Activated CD4-positive, alpha-beta memory T cell treated with anti-CD3 and anti-CD28 coated beads, Interleukin-2, amount 10 ng/mL, durations not matched to agents 7 days and 5 days (primary cell): ENCODE data around the gene NUSAP1. TPM values are rescaled to one million over a fixed set of nuclear protein-coding genes. Genes with fewer than 3 reads are reported as not detected.
"Not testable (repeated sequence)": the region's sequence is repeated elsewhere in the genome, so short reads cannot be mapped to it uniquely, and the experiment has no call there.

Experiments
- CTCF ChIA-PET: fragments of 350-600 bp; sonication (Branson Sonifier 250); formaldehyde crosslinking; loops from one replicate; lab custom pipeline; 2021; ENCODE audit warnings: antibody characterized with exemption, inconsistent platforms; lab: Charles Lee
- POLR2A ChIA-PET: fragments of 350-600 bp; sonication (Branson Sonifier 250); formaldehyde crosslinking; loops from one replicate; lab custom pipeline; 2021; ENCODE audit warnings: antibody characterized with exemption; lab: Charles Lee
- DNase-seq: peaks from one replicate; pipeline ENCODE4 v3.0.0-alpha.2; 2020
- H3K27ac Mint-ChIP-seq: one replicate; pipeline ENCODE4 v1.8.0; 2021; ENCODE audit warnings: mild to moderate bottlenecking, mixed read lengths
- H3K27me3 Mint-ChIP-seq: one replicate; pipeline ENCODE4 v1.8.0; 2021; ENCODE audit warnings: mixed read lengths
- H3K36me3 Mint-ChIP-seq: one replicate; pipeline ENCODE4 v1.8.0; 2021; ENCODE audit warnings: low read depth, mixed read lengths
- H3K4me1 Mint-ChIP-seq: one replicate; pipeline ENCODE4 v1.8.0; 2021; ENCODE audit warnings: mixed read lengths
- H3K4me3 Mint-ChIP-seq: one replicate; pipeline ENCODE4 v1.8.0; 2021; ENCODE audit warnings: mild to moderate bottlenecking, mixed read lengths
- H3K9me3 Mint-ChIP-seq: one replicate; pipeline ENCODE4 v1.8.0; 2021; ENCODE audit warnings: mixed read lengths
- total RNA-seq, 2 experiments: library from RNA; stranded (reverse); gene quantifications; one replicate each; pipeline ENCODE4 v1.2.3, GENCODE V29; 2021

Gene NUSAP1
- total RNA-seq = 100 to 1,000 TPM; 243 to 251 TPM

GRCh38 chr15:41332194-41333025, at the start of gene NUSAP1, which contains the start of gene OIP5:
Gene NUSAP1, plus strand, starts transcription at chr15:41332881. Its CDS starts 77 bp downstream, at chr15:41332958.
Gene OIP5, minus strand, starts transcription at chr15:41332591. Its CDS starts 30 bp downstream, at chr15:41332561.
- H3K9me3 Mint-ChIP-seq = no peaks in the 10 kb centered on the region
- H3K4me3 Mint-ChIP-seq = peak within 1 kb of the TSS; percentile 95
- H3K4me1 Mint-ChIP-seq = peaks cover 38% of the 10 kb centered on the region
- H3K27me3 Mint-ChIP-seq = no peaks in the 10 kb centered on the region
- H3K27ac Mint-ChIP-seq = peak within 1 kb of the TSS; percentile 99
- CTCF ChIA-PET = interaction anchor here (0.6 to 1.9 kb wide), 14 partner anchors 9 to 628 kb away, joined by 3 to 10 read pairs (median 4); partner anchors contain the start of genes CHP1, INO80 and VPS18
- peak; percentile 99 for DNase-seq
- POLR2A ChIA-PET = interaction anchor here (0.6 to 4.4 kb wide), 39 partner anchors 9 to 1172 kb away, joined by 3 to 56 read pairs (median 5); partner anchors contain the start of genes BUB1B, CHAC1, CHP1 and EXD1
- peaks cover 53% of the 10 kb centered on the region for H3K36me3 Mint-ChIP-seq

- ChIA-PET CTCF (interaction anchor here (0.6 to 1.8 kb wide), 4 partner anchors 9 to 425 kb away, joined by 3 to 8 read pairs (median 4); partner anchors contain the start of genes CHP1 and EXD1), POLR2A (interaction anchor here (0.6 to 1.8 kb wide), 23 partner anchors 9 to 718 kb away, joined by 3 to 46 read pairs (median 4); partner anchors contain the start of genes CCDC32, CHAC1, CHP1 and EXD1)
- peak overlapping the region; percentile 93 for H3K4me3 Mint-ChIP-seq
- H3K9me3 Mint-ChIP-seq, DNase-seq, H3K27me3 Mint-ChIP-seq: not testable (repeated sequence)
- peaks cover 44% of the 10 kb centered on the region for H3K4me1 Mint-ChIP-seq
- H3K27ac Mint-ChIP-seq = peak overlapping the region; percentile 98
- peaks cover 57% of the 10 kb centered on the region for H3K36me3 Mint-ChIP-seq
Observed at GRCh38 chr15:41282980-41283652, 49.6 kb upstream of the NUSAP1 start.

GRCh38 chr15:41283653-41284426, 48.8 kb upstream of the NUSAP1 start:
- Mint-ChIP-seq H3K36me3 (peaks cover 60% of the 10 kb centered on the region), H3K4me1 (peaks cover 51% of the 10 kb centered on the region), H3K9me3 (no peaks in the 10 kb centered on the region), H3K4me3 (peak overlapping the region; percentile 93), H3K27me3 (no peaks in the 10 kb centered on the region), H3K27ac (peak overlapping the region; percentile 98)
- peak; percentile 98 for DNase-seq
- POLR2A ChIA-PET = interaction anchor here (0.6 to 1.8 kb wide), 23 partner anchors 8 to 719 kb away, joined by 3 to 46 read pairs (median 4); partner anchors contain the start of genes CCDC32, CHAC1, CHP1 and EXD1
- CTCF ChIA-PET = interaction anchor here (0.6 to 1.8 kb wide), 4 partner anchors 9 to 426 kb away, joined by 3 to 8 read pairs (median 4); partner anchors contain the start of genes CHP1 and EXD1

GRCh38 chr15:41284427-41285177, 48.1 kb upstream of the NUSAP1 start:
- peaks cover 62% of the 10 kb centered on the region for H3K36me3 Mint-ChIP-seq

GRCh38 chr15:41285285-41285684, 47.4 kb upstream of the NUSAP1 start:
- peak overlapping the region; percentile 93 for H3K4me3 Mint-ChIP-seq
- no peaks in the 10 kb centered on the region for H3K27me3 Mint-ChIP-seq
- peak overlapping the region; percentile 98 for H3K27ac Mint-ChIP-seq
- DNase-seq = no peak
- peaks cover 56% of the 10 kb centered on the region for H3K36me3 Mint-ChIP-seq
- CTCF ChIA-PET = interaction anchor here (1.0 to 1.1 kb wide), 2 partner anchors 47 kb away, joined by 3 to 4 read pairs; partner anchors contain the start of genes NUSAP1 and OIP5
- H3K4me1 Mint-ChIP-seq = peaks cover 55% of the 10 kb centered on the region
- POLR2A ChIA-PET = interaction anchor here (0.9 to 4.7 kb wide), 7 partner anchors 16 to 379 kb away, joined by 3 to 56 read pairs (median 4); partner anchors contain the start of genes CHP1, EXD1, NDUFAF1 and NUSAP1
- no peaks in the 10 kb centered on the region for H3K9me3 Mint-ChIP-seq

More at GRCh38 chr15:41284427-41285177, 48.1 kb upstream of the NUSAP1 start:
- H3K4me3 Mint-ChIP-seq = peak overlapping the region; percentile 93
- ChIA-PET CTCF (interaction anchor here (1.0 to 1.8 kb wide), 2 partner anchors 48 to 54 kb away, joined by 3 to 8 read pairs; partner anchors contain the start of genes CHP1, EXD1, NUSAP1 and OIP5), POLR2A (interaction anchor here (0.9 to 4.7 kb wide), 13 partner anchors 9 to 720 kb away, joined by 3 to 56 read pairs (median 5); partner anchors contain the start of genes CCDC32, CHAC1, CHP1 and EXD1)
- peak; percentile 25 for DNase-seq
- peak overlapping the region; percentile 98 for H3K27ac Mint-ChIP-seq
- H3K27me3 Mint-ChIP-seq = no peaks in the 10 kb centered on the region
- no peaks in the 10 kb centered on the region for H3K9me3 Mint-ChIP-seq
- H3K4me1 Mint-ChIP-seq = peaks cover 55% of the 10 kb centered on the region

GRCh38 chr15:41286665-41287333, 45.9 kb upstream of the NUSAP1 start:
- CTCF ChIA-PET = interaction anchor here (1.1 kb wide), 2 partner anchors 46 to 56 kb away, joined by 3 to 4 read pairs; partner anchors contain the start of genes CHP1, EXD1, NUSAP1 and OIP5
- Mint-ChIP-seq H3K36me3 (peaks cover 62% of the 10 kb centered on the region), H3K27me3 (no peaks in the 10 kb centered on the region), H3K9me3 (no peaks in the 10 kb centered on the region), H3K27ac (peak overlapping the region; percentile 55), H3K4me1 (peaks cover 62% of the 10 kb centered on the region), H3K4me3 (peak overlapping the region; percentile 42)
- no peak for DNase-seq
- POLR2A ChIA-PET = interaction anchor here (0.6 to 4.7 kb wide), 6 partner anchors 10 to 693 kb away, joined by 3 to 56 read pairs (median 4); partner anchors contain the start of genes CHP1, KNL1, NUSAP1 and OIP5

- Mint-ChIP-seq H3K36me3 (peaks cover 66% of the 10 kb centered on the region), H3K4me3 (no peak overlapping the region), H3K4me1 (peaks cover 49% of the 10 kb centered on the region), H3K9me3 (no peaks in the 10 kb centered on the region), H3K27ac (peak overlapping the region; percentile 47), H3K27me3 (no peaks in the 10 kb centered on the region)
- DNase-seq = no peak
- ChIA-PET CTCF (interaction anchor here (1.2 kb wide), 2 partner anchors 12 to 57 kb away, joined by 3 read pairs; partner anchors contain the start of gene CHP1), POLR2A (interaction anchor here (0.6 to 4.7 kb wide), 6 partner anchors 19 to 57 kb away, joined by 3 to 56 read pairs (median 4); partner anchors contain the start of genes CHP1, EXD1, NUSAP1 and OIP5)
Observed at GRCh38 chr15:41288464-41288863, 44.2 kb upstream of the NUSAP1 start.

GRCh38 chr15:41289953-41290352, 42.7 kb upstream of the NUSAP1 start:
- Mint-ChIP-seq H3K9me3 (no peaks in the 10 kb centered on the region), H3K36me3 (peaks cover 65% of the 10 kb centered on the region)

GRCh38 chr15:41291065-41291631, 41.5 kb upstream of the NUSAP1 start:
- H3K4me1 Mint-ChIP-seq = peaks cover 40% of the 10 kb centered on the region
- DNase-seq = no peak
- ChIA-PET CTCF (interaction anchor here (2.3 kb wide), 1 partner anchor 60 kb away, joined by 6 read pairs; the partner anchor contains the start of gene CHP1), POLR2A (interaction anchor here (0.5 to 1.8 kb wide), 4 partner anchors 8 to 702 kb away, joined by 3 to 7 read pairs (median 4); partner anchors contain the start of genes NUSAP1 and OIP5)
- no peaks in the 10 kb centered on the region for H3K9me3 Mint-ChIP-seq
- H3K27me3 Mint-ChIP-seq = no peaks in the 10 kb centered on the region
- H3K4me3 Mint-ChIP-seq = no peak overlapping the region
- peaks cover 61% of the 10 kb centered on the region for H3K36me3 Mint-ChIP-seq
- H3K27ac Mint-ChIP-seq = no peak overlapping the region

More at GRCh38 chr15:41289953-41290352, 42.7 kb upstream of the NUSAP1 start:
- peaks cover 48% of the 10 kb centered on the region for H3K4me1 Mint-ChIP-seq
- ChIA-PET POLR2A (interaction anchor here (1.1 kb wide), 1 partner anchor 21 kb away, joined by 5 read pairs; no protein-coding TSS in a partner anchor), CTCF (no interaction called here)
- no peak for DNase-seq
- H3K27ac Mint-ChIP-seq = no peak overlapping the region
- no peaks in the 10 kb centered on the region for H3K27me3 Mint-ChIP-seq
- no peak overlapping the region for H3K4me3 Mint-ChIP-seq

GRCh38 chr15:41292521-41292920, 40.2 kb upstream of the NUSAP1 start:
- CTCF ChIA-PET = interaction anchor here (2.3 kb wide), 1 partner anchor 61 kb away, joined by 6 read pairs; the partner anchor contains the start of gene CHP1
- Mint-ChIP-seq H3K4me1 (peaks cover 30% of the 10 kb centered on the region), H3K27me3 (no peaks in the 10 kb centered on the region), H3K36me3 (peaks cover 48% of the 10 kb centered on the region), H3K27ac (peak overlapping the region; percentile 23), H3K9me3 (no peaks in the 10 kb centered on the region), H3K4me3 (no peak overlapping the region)
- no peak for DNase-seq
- POLR2A ChIA-PET = interaction anchor here (1.2 kb wide), 1 partner anchor 9 kb away, joined by 4 read pairs; no protein-coding TSS in a partner anchor
